ENCODE results near the gene MBOAT2.
A peak's percentile ranks its signal among the peaks of the same experiment; 100 is the strongest.
"Not testable (repeated sequence)": the region's sequence is repeated elsewhere in the genome, so short reads cannot be mapped to it uniquely, and the experiment has no call there.

Gene MBOAT2

GRCh38 chr2:9003616-9004337, at the start of gene MBOAT2:
MBOAT2 (minus strand) TSS chr2:9003684; CDS start chr2:9003614, 70 bp downstream.
- peak; percentile 82 for DNase-seq (ENCODE audit: low spot score)

- DNase-seq (ENCODE audit: low spot score): no peak
Measured at GRCh38 chr2:9052821-9053533, 49.5 kb upstream of the MBOAT2 start.

- DNase-seq (ENCODE audit: low spot score): not testable (repeated sequence)
Measured at GRCh38 chr2:9051451-9051850, 48.0 kb upstream of the MBOAT2 start.

- DNase-seq (ENCODE audit: low spot score): no peak
Measured at GRCh38 chr2:9050122-9050809, 46.8 kb upstream of the MBOAT2 start.

- no peak for DNase-seq (ENCODE audit: low spot score)
Measured at GRCh38 chr2:9045595-9045994, 42.1 kb upstream of the MBOAT2 start.

GRCh38 chr2:9043491-9043890, 40.0 kb upstream of the MBOAT2 start:
- DNase-seq (ENCODE audit: low spot score): not testable (repeated sequence)

- DNase-seq (ENCODE audit: low spot score): no peak
Measured at GRCh38 chr2:9037166-9037565, 33.7 kb upstream of the MBOAT2 start.

- DNase-seq (ENCODE audit: low spot score): no peak
Measured at GRCh38 chr2:9033385-9034168, 30.1 kb upstream of the MBOAT2 start.

GRCh38 chr2:9032536-9033255, 29.2 kb upstream of the MBOAT2 start:
- DNase-seq (ENCODE audit: low spot score): no peak

- DNase-seq (ENCODE audit: low spot score): no peak
Measured at GRCh38 chr2:9032121-9032520, 28.6 kb upstream of the MBOAT2 start.

GRCh38 chr2:9031246-9031645, 27.8 kb upstream of the MBOAT2 start:
- DNase-seq (ENCODE audit: low spot score): no peak

- DNase-seq (ENCODE audit: low spot score): no peak
Measured at GRCh38 chr2:9030841-9031240, 27.4 kb upstream of the MBOAT2 start.

GRCh38 chr2:9030190-9030589, 26.7 kb upstream of the MBOAT2 start:
- DNase-seq (ENCODE audit: low spot score): no peak

GRCh38 chr2:9029721-9030120, 26.2 kb upstream of the MBOAT2 start:
- no peak for DNase-seq (ENCODE audit: low spot score)

- DNase-seq (ENCODE audit: low spot score): no peak
Measured at GRCh38 chr2:9027884-9028283, 24.4 kb upstream of the MBOAT2 start.

- DNase-seq (ENCODE audit: low spot score): no peak
Measured at GRCh38 chr2:9025746-9026145, 22.3 kb upstream of the MBOAT2 start.

- no peak for DNase-seq (ENCODE audit: low spot score)
Measured at GRCh38 chr2:9024575-9024974, 21.1 kb upstream of the MBOAT2 start.

GRCh38 chr2:9021563-9022211, 18.2 kb upstream of the MBOAT2 start:
- DNase-seq (ENCODE audit: low spot score): no peak

GRCh38 chr2:9020267-9020666, 16.8 kb upstream of the MBOAT2 start:
- DNase-seq (ENCODE audit: low spot score): no peak

- DNase-seq (ENCODE audit: low spot score): no peak
Measured at GRCh38 chr2:9018534-9018933, 15.1 kb upstream of the MBOAT2 start.

- no peak for DNase-seq (ENCODE audit: low spot score)
Measured at GRCh38 chr2:9018109-9018508, 14.6 kb upstream of the MBOAT2 start.

All from CD4-positive, alpha-beta T cell treated with Interleukin-15 for 4 hours (primary cell).